MG63 (cell line): ENCODE data around the gene EAF2. TPM values are rescaled to one million over a fixed set of nuclear protein-coding genes. Genes with fewer than 3 reads are reported as not detected.

ENCODE experiments used
- DNase-seq: peaks from one replicate; pipeline ENCODE4 v3.0.0-alpha.2; 2020
- H3K27me3 ChIP-seq: fragments of 250-450 bp; sonication (Bioruptor Pico); 2 replicates; pipeline ENCODE4 v1.5.1; 2020; ENCODE audit warnings: mild to moderate bottlenecking, moderate library complexity
- H3K36me3 ChIP-seq: fragments of 250-450 bp; sonication (Bioruptor Pico); 2 replicates; pipeline ENCODE4 v1.5.1; 2020; ENCODE audit warnings: mild to moderate bottlenecking, moderate library complexity
- H3K4me3 ChIP-seq: fragments of 250-450 bp; sonication (Bioruptor Pico); 2 replicates; pipeline ENCODE4 v1.5.1; 2020; ENCODE audit warnings: mild to moderate bottlenecking, moderate library complexity
- H3K9me3 ChIP-seq: fragments of 250-450 bp; sonication (Bioruptor Pico); 2 replicates; pipeline ENCODE4 v1.5.1; 2020; ENCODE audit warnings: mild to moderate bottlenecking, moderate library complexity
- total RNA-seq: library from RNA; depleted of rRNA; stranded (reverse); fragments of >200 nt; shearing (Covaris generic); gene quantifications from 2 replicates; pipeline ENCODE4 v1.2.3, GENCODE V29; 2014; ENCODE audit warnings: low replicate concordance; rRNA removed

Gene EAF2
- total RNA-seq, 1 experiment from 2014 or later = 0.66 TPM

GRCh38 chr3:121897296-121897695 is 62.3 kb downstream of the EAF2 start:
- H3K9me3 ChIP-seq = no peaks in the 10 kb centered on the region
- H3K4me3 ChIP-seq = no peak overlapping the region
- no peaks in the 10 kb centered on the region; the same call in 1 of the 2 replicates for H3K27me3 ChIP-seq
- no peaks in the 10 kb centered on the region for H3K36me3 ChIP-seq
- DNase-seq = no peak

- no peaks in the 10 kb centered on the region for H3K9me3 ChIP-seq
- H3K27me3 ChIP-seq = peaks cover 3% of the 10 kb centered on the region; the same call in 1 of the 2 replicates
- no peak overlapping the region for H3K4me3 ChIP-seq
- no peak for DNase-seq
- H3K36me3 ChIP-seq = no peaks in the 10 kb centered on the region
These were observed 78.4 kb downstream of the EAF2 start for GRCh38 chr3:121913305-121913990.

- no peak for DNase-seq
- Histone ChIP-seq H3K36me3 (no peaks in the 10 kb centered on the region), H3K4me3 (no peak overlapping the region), H3K9me3 (no peaks in the 10 kb centered on the region), H3K27me3 (peaks cover 3% of the 10 kb centered on the region; the same call in 1 of the 2 replicates)
These were observed 79.3 kb downstream of the EAF2 start for GRCh38 chr3:121914081-121914998.

GRCh38 chr3:121916189-121916588 is 81.2 kb downstream of the EAF2 start:
- peaks cover 3% of the 10 kb centered on the region; the same call in 1 of the 2 replicates for H3K27me3 ChIP-seq
- no peak overlapping the region for H3K4me3 ChIP-seq
- H3K36me3 ChIP-seq = no peaks in the 10 kb centered on the region
- DNase-seq = no peak
- H3K9me3 ChIP-seq = no peaks in the 10 kb centered on the region

GRCh38 chr3:121918779-121919483 is 83.9 kb downstream of the EAF2 start:
- no peak for DNase-seq
- peaks cover 3% of the 10 kb centered on the region; the same call in 1 of the 2 replicates for H3K27me3 ChIP-seq
- H3K4me3 ChIP-seq = no peak overlapping the region
- no peaks in the 10 kb centered on the region for H3K9me3 ChIP-seq
- no peaks in the 10 kb centered on the region for H3K36me3 ChIP-seq

GRCh38 chr3:121924734-121925133 is 89.7 kb downstream of the EAF2 start:
- H3K4me3 ChIP-seq = no peak overlapping the region
- DNase-seq = no peak
- H3K36me3 ChIP-seq = no peaks in the 10 kb centered on the region
- peaks cover 3% of the 10 kb centered on the region; the same call in 1 of the 2 replicates for H3K27me3 ChIP-seq
- no peaks in the 10 kb centered on the region for H3K9me3 ChIP-seq

- no peak for DNase-seq
- H3K27me3 ChIP-seq = peaks cover 3% of the 10 kb centered on the region; the same call in 1 of the 2 replicates
- H3K4me3 ChIP-seq = no peak overlapping the region
- H3K9me3 ChIP-seq = no peaks in the 10 kb centered on the region
- H3K36me3 ChIP-seq = no peaks in the 10 kb centered on the region
These were observed 91.4 kb downstream of the EAF2 start for GRCh38 chr3:121926380-121926779.

Other genes with a start within 250 kb of the EAF2 start
- gene FBXO40, start 241.8 kb upstream of the EAF2 start, total RNA-seq = not detected in 2 replicates
- gene HCLS1, start 174.3 kb upstream of the EAF2 start, total RNA-seq = not detected in 2 replicates
- gene GOLGB1, start 85.5 kb upstream of the EAF2 start, total RNA-seq = 9.7 and 19.3 TPM in 2 replicates
- gene IQCB1, start 149 bp upstream of the EAF2 start, total RNA-seq = 6.1 and 17.9 TPM in 2 replicates
- gene SLC15A2, start 59.2 kb downstream of the EAF2 start, total RNA-seq = not detected in 2 replicates
- not detected in 2 replicates for gene ILDR1, start 187.0 kb downstream of the EAF2 start, total RNA-seq
- not detected in 2 replicates for gene CD86, start 220.2 kb downstream of the EAF2 start, total RNA-seq